H7 (cell line): ENCODE data around the gene PAK6. TPM values are rescaled to one million over a fixed set of nuclear protein-coding genes. Genes with fewer than 3 reads are reported as not detected.

Experiments used
- DNase-seq: peaks from one replicate; pipeline ENCODE4 v3.0.0; 2012
- H3K27me3 ChIP-seq: 2 replicates; pipeline ENCODE4 v1.6.0; 2011; ENCODE audit warnings: mild to moderate bottlenecking, low read length; ENCODE audit not compliant: control insufficient read depth, insufficient read depth
- H3K36me3 ChIP-seq: replicated peaks from 2 replicates; pipeline ENCODE4 v1.5.1; 2011; ENCODE audit warnings: low read length; ENCODE audit not compliant: control insufficient read depth, insufficient read depth
- H3K4me3 ChIP-seq: 2 replicates; pipeline ENCODE4 v1.5.1; 2011; ENCODE audit warnings: low read depth, mild to moderate bottlenecking, control low read depth, low read length, moderate library complexity; ENCODE audit not compliant: insufficient read depth
- total RNA-seq: library from RNA; depleted of rRNA; stranded (reverse); fragments of >200 nt; shearing (Covaris generic); gene quantifications from 2 replicates; pipeline ENCODE4 v1.2.3, GENCODE V29; 2014

Gene PAK6
- total RNA-seq, 1 experiment from 2014 or later = 4.9 TPM

- Histone ChIP-seq H3K4me3 (no peak overlapping the region), H3K27me3 (peaks cover 4% of the 10 kb centered on the region)
Measured at GRCh38 chr15:40234783-40235182, 4.1 kb upstream of the PAK6 start.

GRCh38 chr15:40235201-40235885 lies 3.5 kb upstream of the PAK6 start:
- peak; percentile 73 for DNase-seq

More at GRCh38 chr15:40234783-40235182, 4.1 kb upstream of the PAK6 start:
- H3K36me3 ChIP-seq = peaks cover 8% of the 10 kb centered on the region
- peak; percentile 36 for DNase-seq

GRCh38 chr15:40239404-40239692 lies 485 bp downstream of the PAK6 start:
- no peak for DNase-seq
- H3K36me3 ChIP-seq = no peaks in the 10 kb centered on the region
- H3K4me3 ChIP-seq = peak overlapping the region; percentile 34
- H3K27me3 ChIP-seq = peaks cover 4% of the 10 kb centered on the region

More at GRCh38 chr15:40235201-40235885, 3.5 kb upstream of the PAK6 start:
- peaks cover 5% of the 10 kb centered on the region for H3K36me3 ChIP-seq
- no peak overlapping the region for H3K4me3 ChIP-seq
- H3K27me3 ChIP-seq = peaks cover 4% of the 10 kb centered on the region

GRCh38 chr15:40239693-40240618 lies 1.1 kb downstream of the PAK6 start:
- DNase-seq = peak; percentile 69
- Histone ChIP-seq H3K36me3 (no peaks in the 10 kb centered on the region), H3K4me3 (no peak overlapping the region; the same call in 1 of the 2 replicates), H3K27me3 (peaks cover 4% of the 10 kb centered on the region)

GRCh38 chr15:40240619-40241221 lies 1.9 kb downstream of the PAK6 start:
- DNase-seq = peak; percentile 61
- H3K36me3 ChIP-seq = no peaks in the 10 kb centered on the region
- no peak overlapping the region for H3K4me3 ChIP-seq
- H3K27me3 ChIP-seq = peaks cover 4% of the 10 kb centered on the region

- H3K36me3 ChIP-seq = no peaks in the 10 kb centered on the region
- DNase-seq = peak; percentile 45
- no peak overlapping the region for H3K4me3 ChIP-seq
Measured at GRCh38 chr15:40241269-40242212, 2.7 kb downstream of the PAK6 start.

GRCh38 chr15:40242213-40242599 lies 3.3 kb downstream of the PAK6 start:
- H3K4me3 ChIP-seq = no peak overlapping the region
- H3K27me3 ChIP-seq = peaks cover 4% of the 10 kb centered on the region
- peak; percentile 45 for DNase-seq
- H3K36me3 ChIP-seq = no peaks in the 10 kb centered on the region

More at GRCh38 chr15:40241269-40242212, 2.7 kb downstream of the PAK6 start:
- peaks cover 4% of the 10 kb centered on the region for H3K27me3 ChIP-seq

GRCh38 chr15:40242601-40243000 lies 3.7 kb downstream of the PAK6 start:
- Histone ChIP-seq H3K27me3 (peaks cover 4% of the 10 kb centered on the region), H3K36me3 (no peaks in the 10 kb centered on the region), H3K4me3 (no peak overlapping the region)
- peak; percentile 44 for DNase-seq

GRCh38 chr15:40243126-40243810 lies 4.4 kb downstream of the PAK6 start:
- peaks cover 4% of the 10 kb centered on the region for H3K27me3 ChIP-seq
- H3K4me3 ChIP-seq = no peak overlapping the region
- peak; percentile 25 for DNase-seq
- H3K36me3 ChIP-seq = no peaks in the 10 kb centered on the region

GRCh38 chr15:40244961-40245523 lies 6.2 kb downstream of the PAK6 start:
- no peak for DNase-seq
- Histone ChIP-seq H3K4me3 (no peak overlapping the region), H3K27me3 (no peaks in the 10 kb centered on the region), H3K36me3 (no peaks in the 10 kb centered on the region)

- no peaks in the 10 kb centered on the region for H3K36me3 ChIP-seq
- no peaks in the 10 kb centered on the region; the same call in 1 of the 2 replicates for H3K27me3 ChIP-seq
- DNase-seq = peak; percentile 52
- H3K4me3 ChIP-seq = no peak overlapping the region
Measured at GRCh38 chr15:40245666-40246450, 7.0 kb downstream of the PAK6 start.

- H3K4me3 ChIP-seq = no peak overlapping the region
- no peaks in the 10 kb centered on the region for H3K36me3 ChIP-seq
- peaks cover 7% of the 10 kb centered on the region for H3K27me3 ChIP-seq
- peak; percentile 22 for DNase-seq
Measured at GRCh38 chr15:40246496-40247280, 7.8 kb downstream of the PAK6 start.
